ENCODE measurements around the gene TBC1D23. TPM values are rescaled to one million over a fixed set of nuclear protein-coding genes. Genes with fewer than 3 reads are reported as not detected.
A peak's percentile ranks its signal among the peaks of the same experiment; 100 is the strongest.
"Not testable (repeated sequence)": the region's sequence is repeated elsewhere in the genome, so short reads cannot be mapped to it uniquely, and the experiment has no call there.

The TBC1D23 gene
- total and polyA plus RNA-seq, 12 donors, result 19.8 to 117 (median 57.3) TPM

GRCh38 chr3:100334488-100335351 is 73.9 kb downstream of the TBC1D23 start, which contains the start of gene NIT2:
Gene NIT2 (plus strand): TSS chr3:100334757. CDS start chr3:100334792, 35 bp downstream.
- TF ChIP-seq, protein P1, sequence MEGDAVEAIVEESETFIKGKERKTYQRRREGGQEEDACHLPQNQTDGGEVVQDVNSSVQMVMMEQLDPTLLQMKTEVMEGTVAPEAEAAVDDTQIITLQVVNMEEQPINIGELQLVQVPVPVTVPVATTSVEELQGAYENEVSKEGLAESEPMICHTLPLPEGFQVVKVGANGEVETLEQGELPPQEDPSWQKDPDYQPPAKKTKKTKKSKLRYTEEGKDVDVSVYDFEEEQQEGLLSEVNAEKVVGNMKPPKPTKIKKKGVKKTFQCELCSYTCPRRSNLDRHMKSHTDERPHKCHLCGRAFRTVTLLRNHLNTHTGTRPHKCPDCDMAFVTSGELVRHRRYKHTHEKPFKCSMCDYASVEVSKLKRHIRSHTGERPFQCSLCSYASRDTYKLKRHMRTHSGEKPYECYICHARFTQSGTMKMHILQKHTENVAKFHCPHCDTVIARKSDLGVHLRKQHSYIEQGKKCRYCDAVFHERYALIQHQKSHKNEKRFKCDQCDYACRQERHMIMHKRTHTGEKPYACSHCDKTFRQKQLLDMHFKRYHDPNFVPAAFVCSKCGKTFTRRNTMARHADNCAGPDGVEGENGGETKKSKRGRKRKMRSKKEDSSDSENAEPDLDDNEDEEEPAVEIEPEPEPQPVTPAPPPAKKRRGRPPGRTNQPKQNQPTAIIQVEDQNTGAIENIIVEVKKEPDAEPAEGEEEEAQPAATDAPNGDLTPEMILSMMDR (IDR thresholded peaks at IDR 0.05), result no peak
- TF ChIP-seq POLR2A (IDR thresholded peaks at IDR 0.05), result peak; percentile 60 to 71
- no peaks in the 10 kb centered on the region for H3K9me3 ChIP-seq (replicated peaks in 1 of 3)
- no peaks in the 10 kb centered on the region for H3K36me3 ChIP-seq (replicated peaks in 1 of 2)
- H3K4me3 ChIP-seq, result peak within 1 kb of the TSS in 3 of 4 donors; percentile 70 to 99 (median 81)
- 0% methylated on average over 14 to 77 of the region's 77 CpGs for WGBS, 4 donors
- peaks cover 0 to 19% of the 10 kb centered on the region in 2 donors for H3K4me1 ChIP-seq (replicated peaks in 1 of 2)
- H3K27me3 ChIP-seq, result no peaks in the 10 kb centered on the region
- peak within 1 kb of the TSS in 4 of 5 donors; percentile 71 to 94 (median 84) for H3K27ac ChIP-seq
- intact Hi-C loops (cut with DNase I), result no loop called here
- DNase-seq, result peak; percentile 84 to 92 (median 87)

GRCh38 chr3:100335434-100335833 is 74.6 kb downstream of the TBC1D23 start:
- DNase-seq, result peak in 1 of 7 donors; percentile 7
- Histone ChIP-seq H3K4me1 (replicated peaks in 1 of 2) (peaks cover 0 to 19% of the 10 kb centered on the region in 2 donors), H3K9me3 (replicated peaks in 1 of 3) (no peaks in the 10 kb centered on the region), H3K27ac (peak overlapping the region in 3 of 5 donors; percentile 15 to 86 (median 81)), H3K4me3 (peak overlapping the region in 2 of 4 donors; percentile 70 to 99), H3K27me3 (no peaks in the 10 kb centered on the region), H3K36me3 (replicated peaks in 1 of 2) (peaks cover 0 to 2% of the 10 kb centered on the region in 2 donors)
- 79 to 82% (median 81%) methylated on average over 14 of the region's 14 CpGs for WGBS, 4 donors
- no peak for TF ChIP-seq POLR2A (IDR thresholded peaks at IDR 0.05)
- TF ChIP-seq, protein P1 (IDR thresholded peaks at IDR 0.05), result no peak
- intact Hi-C loops (cut with DNase I), result no loop called here

GRCh38 chr3:100336229-100336628 is 75.4 kb downstream of the TBC1D23 start:
- Histone ChIP-seq H3K4me1 (replicated peaks in 1 of 2) (peaks cover 0 to 19% of the 10 kb centered on the region in 2 donors), H3K27ac (peak overlapping the region in 1 of 5 donors; percentile 15), H3K36me3 (replicated peaks in 1 of 2) (peaks cover 0 to 10% of the 10 kb centered on the region in 2 donors)
- DNase-seq; H3K27me3 ChIP-seq; H3K9me3 ChIP-seq (replicated peaks in 1 of 3); H3K4me3 ChIP-seq; intact Hi-C loops (cut with DNase I): not testable (repeated sequence)
- WGBS, 4 donors, result 90 to 94% (median 91%) methylated on average over 9 to 10 of the region's 10 CpGs

DNA sequence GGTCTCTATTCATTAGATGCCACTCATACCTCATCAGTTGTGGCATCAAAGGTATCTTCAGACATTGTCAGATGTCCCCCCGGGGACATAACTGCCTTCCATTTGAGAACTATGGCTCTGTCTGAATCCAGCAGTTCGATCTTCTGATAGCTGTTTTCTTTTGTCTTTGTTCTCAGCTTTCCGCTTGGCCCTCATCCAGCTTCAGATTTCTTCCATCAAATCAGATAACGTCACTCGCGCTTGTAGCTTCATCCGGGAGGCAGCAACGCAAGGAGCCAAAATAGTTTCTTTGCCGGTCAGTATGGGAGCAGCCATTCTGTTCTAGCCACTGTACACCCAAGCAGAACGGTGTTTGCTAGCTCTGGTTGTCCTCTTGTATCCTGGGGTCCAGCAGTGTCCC is 78.1 kb downstream of the TBC1D23 start:
- H3K27me3 ChIP-seq, result no peaks in the 10 kb centered on the region
- peak in 1 of 7 donors; percentile 30 for DNase-seq
- H3K4me3 ChIP-seq, result no peak overlapping the region
- no peaks in the 10 kb centered on the region for H3K9me3 ChIP-seq (replicated peaks in 1 of 3)
- no peak for TF ChIP-seq POLR2A (IDR thresholded peaks at IDR 0.05)
- TF ChIP-seq, protein P1 (IDR thresholded peaks at IDR 0.05), result no peak
- peaks cover 0 to 16% of the 10 kb centered on the region in 2 donors for H3K4me1 ChIP-seq (replicated peaks in 1 of 2)
- H3K36me3 ChIP-seq (replicated peaks in 1 of 2), result peaks cover 0 to 19% of the 10 kb centered on the region in 2 donors
- H3K27ac ChIP-seq, result no peak overlapping the region
- 78 to 95% (median 85%) methylated on average over 10 of the region's 10 CpGs for WGBS, 4 donors
- intact Hi-C loops (cut with DNase I), result no loop called here
